Right hindlimb (tissue), 1 donor: ENCODE data around the gene TAS2R38.

Experiments used
- DNase-seq: peaks from one replicate; pipeline ENCODE4 v3.0.0-alpha.2; 2018

TAS2R38 gene

DNA sequence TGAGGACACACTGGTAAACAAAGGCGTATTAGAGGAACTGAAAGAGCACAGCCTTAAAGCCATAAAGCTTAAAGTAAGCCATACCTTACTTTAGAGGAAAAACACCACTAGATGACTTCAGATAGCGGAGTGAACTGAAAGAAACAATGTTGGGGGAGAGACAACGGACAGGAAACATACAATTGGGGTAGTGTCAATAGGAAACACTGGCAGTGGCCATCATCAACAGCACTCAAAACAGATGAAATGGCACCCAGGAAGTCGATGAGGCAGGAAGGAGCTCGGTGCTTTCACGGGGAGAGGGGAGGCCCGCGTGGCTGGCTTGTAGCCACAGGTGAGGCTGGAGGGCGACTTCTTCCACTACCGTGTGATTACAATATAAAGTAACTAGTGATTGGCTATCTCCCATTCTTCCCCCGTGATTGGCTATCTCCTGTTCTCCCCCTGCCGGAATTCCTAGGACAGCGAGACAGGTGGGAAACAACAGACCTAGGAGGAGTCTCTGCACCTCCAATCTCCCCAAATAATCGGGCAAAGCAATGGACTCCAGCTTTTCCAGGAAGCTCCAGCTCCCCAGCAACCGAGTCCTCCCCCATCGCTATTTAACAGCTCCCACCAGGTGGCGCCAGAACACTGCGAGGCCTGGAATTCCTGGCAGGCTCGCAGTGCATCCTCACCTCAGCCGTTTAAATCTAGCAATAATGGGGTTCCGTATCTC lies 2.4 kb upstream of the TAS2R38 start:
- peak; percentile 44 for DNase-seq

DNA sequence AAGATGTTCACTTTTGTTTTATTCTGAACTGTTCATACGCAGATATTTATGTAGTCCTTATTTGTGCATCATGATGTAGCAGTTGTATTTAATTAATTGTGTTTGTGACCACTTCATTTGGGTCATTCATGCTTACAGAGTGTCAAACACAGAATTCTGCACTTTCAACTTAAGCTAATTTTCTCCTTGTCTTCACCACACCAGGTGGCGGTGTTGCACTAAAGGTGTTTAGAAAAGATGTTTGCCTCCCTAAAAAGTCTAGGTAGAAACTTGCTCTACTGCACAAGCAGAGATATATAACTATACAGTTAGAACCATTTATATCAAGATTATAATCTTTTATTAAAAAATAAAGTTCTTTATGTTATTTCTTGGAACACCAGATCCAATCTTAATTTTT lies 1.3 kb upstream of the TAS2R38 start:
- no peak for DNase-seq

DNA sequence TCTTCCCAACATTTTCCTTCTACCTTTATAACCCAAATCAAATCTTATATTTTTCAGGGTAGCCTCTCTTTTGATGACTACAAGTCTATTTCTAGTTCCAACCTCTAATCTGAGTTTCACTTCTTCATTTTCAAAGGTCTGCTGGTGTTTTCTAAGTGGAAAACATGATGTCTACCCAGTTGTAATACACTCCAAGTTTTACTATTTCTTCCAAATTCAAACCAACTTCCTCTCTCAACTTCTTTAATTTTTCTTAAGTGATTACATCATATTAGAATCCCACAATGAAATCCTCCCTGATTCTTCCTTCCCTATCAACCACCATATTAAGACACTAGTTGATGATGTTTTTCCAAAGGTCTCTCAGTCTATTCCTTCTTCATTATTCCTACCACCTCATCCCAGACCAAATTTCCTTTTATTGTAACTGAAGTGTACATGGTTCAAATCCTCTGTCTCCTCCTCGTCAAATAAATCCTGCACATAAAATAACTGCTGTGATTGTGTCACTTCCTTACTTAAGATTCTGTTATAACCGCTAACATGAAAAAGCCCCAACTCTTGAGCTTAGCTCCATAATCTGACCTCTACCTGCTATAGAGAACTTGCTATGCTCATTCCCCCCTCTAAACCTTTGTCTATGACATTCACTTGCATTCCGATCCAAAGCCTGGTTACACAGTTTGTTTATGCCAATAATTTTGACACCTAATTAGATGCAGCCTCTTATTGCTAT lies 12.7 kb downstream of the TAS2R38 start:
- no peak for DNase-seq

DNA sequence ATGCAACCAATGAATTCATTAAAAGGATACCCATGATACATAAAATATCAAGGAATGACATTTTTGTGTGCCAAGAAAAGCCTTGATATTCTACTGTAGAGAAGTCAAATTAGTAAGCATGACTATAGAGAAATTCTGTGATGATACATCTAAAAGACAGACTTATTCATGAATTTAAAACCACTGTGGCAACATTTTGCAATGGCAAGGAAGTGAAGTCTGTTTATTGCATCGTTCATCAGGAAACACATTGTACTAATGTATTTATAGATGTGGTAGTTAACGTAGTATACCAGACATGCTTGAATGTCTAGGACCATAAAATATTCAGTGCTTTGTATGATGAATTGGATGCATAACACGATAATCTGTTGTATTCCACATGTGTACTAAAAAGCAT lies 17.5 kb downstream of the TAS2R38 start:
- no peak for DNase-seq

DNA sequence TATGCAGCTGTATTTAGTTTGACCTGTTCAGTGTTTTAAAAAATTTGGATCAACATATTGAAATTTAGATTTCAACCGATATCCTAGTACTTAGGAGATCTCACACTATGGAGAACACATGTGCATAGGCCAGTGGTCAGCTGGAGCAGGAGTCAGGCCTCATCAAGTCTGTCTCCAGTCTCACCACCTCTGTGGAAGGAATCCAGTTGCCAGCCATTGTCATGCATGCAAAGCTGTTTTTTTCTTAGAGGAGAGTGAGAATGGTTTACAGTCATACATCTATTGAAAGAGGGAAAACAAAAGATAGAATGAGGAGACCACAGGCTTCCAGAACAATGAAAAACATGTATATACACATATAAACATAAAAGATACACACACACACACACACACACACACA lies 19.2 kb downstream of the TAS2R38 start:
- DNase-seq, result no peak

DNA sequence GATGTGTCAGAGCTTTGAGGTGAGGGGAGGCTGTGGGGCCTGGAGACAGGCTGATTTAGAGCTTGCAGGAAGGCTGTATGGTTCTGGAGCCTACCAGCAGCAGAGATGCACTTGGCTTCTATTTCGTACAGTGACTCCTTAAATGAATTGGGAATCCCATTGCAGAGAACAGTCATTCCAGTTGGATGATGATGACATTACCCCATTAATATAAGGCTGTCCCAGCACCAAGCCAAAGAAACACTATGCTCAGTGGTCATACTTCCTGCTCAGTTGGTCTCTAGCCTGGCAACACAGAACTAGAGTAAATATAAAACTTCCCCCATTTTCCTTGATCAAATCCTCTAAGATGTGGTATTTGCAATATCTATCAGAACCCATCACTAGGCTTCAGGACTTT lies 21.1 kb downstream of the TAS2R38 start:
- DNase-seq, result no peak

DNA sequence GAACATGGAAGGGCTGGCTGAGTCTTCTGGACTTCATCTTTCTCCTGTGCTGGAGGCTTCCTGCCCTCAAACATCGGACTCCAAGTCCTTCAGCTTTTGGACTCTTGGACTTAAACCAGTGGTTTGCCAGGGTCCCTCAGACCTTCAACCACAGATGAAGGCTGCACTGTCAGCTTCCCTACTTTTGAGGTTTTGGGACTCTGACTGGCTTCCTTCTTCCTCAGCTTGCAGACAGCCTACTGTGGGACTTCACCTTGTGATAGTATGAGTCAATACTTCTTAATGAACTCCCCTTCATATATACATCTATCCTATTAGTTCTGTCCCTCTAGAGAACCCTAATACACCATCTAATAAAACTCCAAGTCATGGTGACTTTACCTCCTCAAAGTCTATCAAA lies 22.8 kb downstream of the TAS2R38 start:
- no peak for DNase-seq

DNA sequence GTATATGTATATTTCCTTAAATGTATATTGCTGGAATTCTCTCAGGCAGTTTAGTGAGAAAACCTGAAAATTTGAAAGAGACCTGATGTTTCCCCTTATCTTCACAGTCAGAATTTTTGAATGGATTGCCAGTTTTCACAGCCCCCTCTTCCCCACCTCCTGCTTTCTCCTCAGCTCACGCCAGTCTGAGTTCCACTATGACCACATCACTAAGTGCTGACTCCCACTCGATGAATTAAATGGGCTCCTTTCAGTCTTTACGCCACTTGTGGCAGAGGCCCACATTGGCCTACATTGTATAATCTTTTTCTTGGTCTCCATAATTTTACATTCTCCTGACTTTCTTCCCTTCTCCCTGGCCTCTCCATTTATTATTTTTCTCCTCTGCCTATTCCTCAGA lies 23.7 kb downstream of the TAS2R38 start:
- no peak for DNase-seq

DNA sequence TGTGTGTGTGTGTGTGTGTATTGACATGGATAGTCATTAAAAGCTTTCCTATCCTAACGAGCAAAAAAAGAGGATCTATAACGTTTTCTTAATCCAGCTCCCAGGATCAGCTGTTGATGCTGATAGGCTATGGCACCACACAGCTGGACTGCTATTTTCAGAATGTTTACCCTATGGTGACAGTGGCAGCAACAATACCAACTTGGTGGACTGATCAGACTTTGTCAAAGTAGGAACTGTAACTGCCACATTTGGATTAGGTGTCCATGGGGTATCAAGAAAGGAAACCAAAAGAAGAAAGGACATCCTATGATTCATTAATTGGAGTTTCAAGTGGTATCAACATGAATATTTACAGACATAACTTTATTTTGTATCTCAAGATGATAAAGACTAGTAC lies 24.1 kb downstream of the TAS2R38 start:
- no peak for DNase-seq

DNA sequence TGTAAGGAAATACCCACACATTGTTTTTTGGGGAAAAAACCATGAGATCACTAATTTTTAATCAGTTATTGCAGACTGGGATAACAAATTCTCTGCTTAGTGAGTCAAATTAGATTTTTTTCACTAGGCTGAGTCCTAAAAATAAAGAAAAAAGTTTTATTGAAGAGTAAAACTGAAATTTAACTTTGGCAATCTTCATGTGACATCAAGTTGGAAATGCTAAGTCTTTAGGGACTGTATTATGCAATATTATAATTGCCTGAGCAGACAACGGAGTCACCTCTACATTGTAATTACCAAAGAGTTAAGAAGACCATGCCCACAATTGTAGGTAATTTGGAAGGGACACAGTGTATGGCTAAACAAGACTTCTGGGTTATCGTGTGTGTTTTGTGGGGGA lies 24.6 kb downstream of the TAS2R38 start:
- no peak for DNase-seq

DNA sequence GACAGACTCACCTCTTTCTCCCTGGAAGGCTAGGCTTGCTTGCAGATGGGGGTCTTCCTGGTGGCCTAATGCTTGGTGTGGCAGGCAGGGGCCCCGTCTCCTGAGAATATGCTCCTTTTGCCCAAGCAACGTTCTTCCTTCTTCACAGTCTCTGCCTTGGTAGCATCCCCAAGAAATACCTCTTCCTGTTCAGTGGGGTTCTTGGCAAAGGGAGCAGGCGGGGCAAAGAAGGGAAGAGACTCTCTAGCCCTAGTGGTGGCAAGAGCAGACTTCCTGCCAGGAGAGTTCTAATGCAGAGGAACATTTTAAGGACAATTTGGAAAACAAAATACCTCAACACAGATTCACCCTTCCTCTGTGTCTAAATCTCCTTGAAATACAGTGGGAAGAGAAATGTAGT lies 26.8 kb downstream of the TAS2R38 start, which contains the start of gene CLEC5A:
Gene CLEC5A, minus strand, starts transcription at position 179 of the 400 bp plus-strand sequence. CDS start 682 bp downstream, outside the sequence.
- no peak for DNase-seq

DNA sequence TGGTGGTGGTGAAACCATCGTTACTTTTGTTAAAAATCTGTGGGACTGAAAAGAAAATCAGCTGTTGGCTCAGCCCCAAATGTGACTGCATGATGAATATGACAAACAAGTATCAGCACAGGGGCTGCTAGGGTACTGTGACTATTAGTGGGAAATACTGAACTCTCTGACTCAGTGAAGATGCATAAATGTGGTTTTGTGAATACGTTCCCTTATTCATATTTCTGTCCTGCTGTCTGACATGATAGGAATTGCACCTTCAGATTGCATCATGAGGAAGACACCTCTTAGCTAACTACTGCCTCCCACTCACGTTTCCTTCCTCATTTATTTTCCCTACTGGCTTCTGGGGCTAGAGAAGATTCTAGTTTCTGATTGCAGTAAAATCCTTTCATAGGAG lies 28.2 kb downstream of the TAS2R38 start:
- DNase-seq, result no peak

DNA sequence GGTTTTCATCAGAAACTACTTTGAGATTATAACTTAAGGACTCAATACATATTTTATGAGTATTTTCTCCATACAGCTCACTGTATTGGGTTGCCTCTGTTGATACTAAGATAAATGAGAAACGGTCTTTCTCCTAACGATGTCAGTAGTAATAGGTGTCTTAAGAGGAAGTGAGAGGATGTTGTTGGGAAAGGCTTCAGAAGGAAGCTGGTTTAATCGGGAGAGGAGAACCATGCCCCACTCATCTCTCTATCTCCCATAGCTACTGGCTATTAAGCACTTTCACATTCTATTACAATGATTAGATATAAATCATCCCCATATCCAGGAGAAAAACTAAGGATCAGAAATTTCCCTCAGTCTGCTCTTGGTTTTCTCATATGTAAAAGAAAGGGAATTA lies 28.8 kb downstream of the TAS2R38 start:
- DNase-seq, result no peak

DNA sequence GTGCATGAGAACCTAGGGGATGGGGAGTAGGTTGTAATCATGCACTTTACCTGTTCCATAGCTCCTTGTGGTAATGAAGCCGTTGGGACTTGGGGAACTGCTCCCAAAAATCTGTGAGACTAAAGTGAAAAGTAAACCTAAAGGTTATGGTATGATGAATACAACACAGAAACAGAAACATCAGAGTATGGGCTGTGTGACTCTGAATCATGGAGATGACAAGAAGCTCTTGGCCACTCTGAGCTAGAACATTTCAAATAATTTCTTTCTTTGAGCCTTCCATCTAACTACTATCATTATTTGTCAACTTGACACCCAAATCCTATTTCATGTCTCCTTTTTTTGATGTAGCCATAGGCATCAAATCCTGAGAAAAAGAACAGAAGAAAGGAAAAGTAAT lies 29.7 kb downstream of the TAS2R38 start:
- DNase-seq, result no peak

DNA sequence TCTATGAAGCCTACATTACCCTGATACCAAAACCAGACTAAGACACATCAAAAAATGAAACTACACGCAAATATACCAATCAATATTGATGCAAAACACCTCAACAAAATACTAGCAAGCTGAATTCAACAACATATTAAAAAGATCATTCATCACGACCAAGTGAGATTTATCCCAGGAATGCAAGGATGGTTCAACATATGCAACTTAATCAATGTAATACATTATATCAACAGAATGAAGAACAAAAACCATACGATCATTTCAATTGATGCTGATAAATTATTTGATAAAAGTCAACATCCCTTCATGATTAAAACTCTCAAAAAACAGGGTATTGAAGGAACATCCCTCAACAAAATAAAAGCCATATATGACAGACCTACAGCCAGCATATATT lies 32.5 kb downstream of the TAS2R38 start:
- DNase-seq, result no peak

DNA sequence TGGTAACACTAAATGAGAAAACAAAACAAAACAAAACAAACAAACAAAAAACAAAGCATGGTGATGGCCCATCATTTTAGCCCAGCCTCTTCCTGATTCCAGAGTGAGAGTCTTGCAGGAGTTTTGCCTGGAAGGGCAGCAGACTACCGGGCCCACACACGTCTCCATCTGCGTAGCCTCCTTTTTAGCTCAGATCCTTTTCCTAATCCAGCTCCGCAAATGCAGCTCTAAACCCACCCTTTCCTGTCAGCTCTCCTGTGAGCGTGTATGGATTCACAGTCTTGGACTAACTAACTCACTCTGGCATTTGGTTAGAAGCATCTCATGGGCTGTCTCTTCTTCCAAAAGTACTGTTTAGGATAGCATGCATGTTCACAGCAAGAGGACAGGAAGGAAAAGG lies 43.4 kb downstream of the TAS2R38 start:
- DNase-seq, result no peak

DNA sequence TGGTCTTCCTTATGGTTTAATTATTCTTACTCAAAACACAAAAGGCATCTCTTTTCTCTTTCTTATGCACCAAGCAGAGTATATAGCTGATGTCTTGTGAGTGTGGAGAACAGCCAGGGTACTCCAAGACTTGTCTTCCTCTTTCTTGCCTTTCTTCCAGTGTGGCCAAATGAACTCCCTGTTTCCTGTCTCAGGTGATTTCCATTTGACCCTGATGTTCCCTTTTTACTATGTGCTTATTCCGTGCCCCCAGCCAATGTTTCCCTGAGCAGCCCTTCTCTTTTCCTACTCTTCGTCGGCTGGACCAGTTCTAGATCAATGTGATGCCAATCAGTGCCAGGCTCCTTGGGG lies 44.8 kb downstream of the TAS2R38 start:
- DNase-seq, result no peak

DNA sequence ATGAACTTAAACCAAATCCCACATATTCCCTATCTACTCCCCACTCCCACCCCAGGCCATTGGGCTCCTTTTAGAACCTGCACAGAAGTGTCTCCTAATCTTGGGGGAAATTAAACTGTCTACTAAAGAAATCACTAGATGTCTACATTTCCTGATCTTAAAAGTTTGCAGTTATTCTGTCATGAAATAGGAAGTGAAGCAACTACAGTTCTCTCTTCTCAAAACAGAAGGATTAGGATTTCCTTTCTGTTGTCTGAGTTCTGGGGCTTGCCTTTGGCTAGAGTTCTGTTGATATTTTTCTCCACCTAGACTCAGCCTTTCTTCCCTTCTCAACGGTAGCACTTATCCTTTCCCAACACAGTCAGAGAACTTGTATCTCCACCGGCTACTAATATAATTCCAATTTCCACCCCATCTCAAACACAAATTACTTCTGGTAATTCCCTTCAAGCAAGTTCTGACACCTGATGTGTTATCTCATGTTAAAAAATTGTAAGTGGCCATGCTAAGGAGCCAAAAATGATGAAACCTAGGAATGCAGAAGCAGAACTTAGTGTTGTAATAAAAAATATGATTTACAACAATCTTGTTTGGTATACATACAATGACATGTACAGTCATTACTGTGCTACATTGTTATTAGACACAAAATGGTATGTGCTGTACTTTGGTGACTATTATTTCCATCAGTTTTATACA lies 45.3 kb downstream of the TAS2R38 start:
- DNase-seq, result no peak
